HT1080 (cell line): ENCODE measurements around the gene NXPE4. TPM values are rescaled to one million over a fixed set of nuclear protein-coding genes. Genes with fewer than 3 reads are reported as not detected.

Source experiments
- DNase-seq: peaks from one replicate; pipeline ENCODE4 v3.0.0-alpha.2; 2015; ENCODE audit warnings: low read depth
- small RNA-seq: library from RNA; depleted of rRNA; stranded (forward); fragments of <200 nt; gene quantifications from one replicate; pipeline ENCODE3, GENCODE V24; 2014
- total RNA-seq: library from RNA; depleted of rRNA; stranded (reverse); fragments of >200 nt; shearing (Covaris generic); gene quantifications from 2 replicates; pipeline ENCODE4 v1.2.3, GENCODE V29; 2014; rRNA removed

Gene NXPE4
- total RNA-seq, 1 experiment from 2014 or later, result not detected

- DNase-seq, result peak; percentile 77
Observed at GRCh38 chr11:114563077-114563476, 32.5 kb downstream of the NXPE4 start.

GRCh38 chr11:114562166-114562916, 33.2 kb downstream of the NXPE4 start:
- DNase-seq, result no peak

- DNase-seq, result no peak
Observed at GRCh38 chr11:114559425-114560310, 35.9 kb downstream of the NXPE4 start, which contains the start of gene NXPE1. NXPE1 (minus strand) TSS chr11:114559881; CDS start chr11:114551201, 8,680 bp downstream.

- no peak for DNase-seq
Observed at GRCh38 chr11:114556135-114556534, 39.5 kb downstream of the NXPE4 start.

GRCh38 chr11:114553642-114554041, 41.9 kb downstream of the NXPE4 start:
- no peak for DNase-seq

- no peak for DNase-seq
Observed at GRCh38 chr11:114551060-114551459, 44.5 kb downstream of the NXPE4 start.

GRCh38 chr11:114525682-114526081, 69.9 kb downstream of the NXPE4 start:
- no peak for DNase-seq

GRCh38 chr11:114524122-114524521, 71.5 kb downstream of the NXPE4 start:
- no peak for DNase-seq

- DNase-seq, result no peak
Observed at GRCh38 chr11:114522818-114523217, 72.8 kb downstream of the NXPE4 start.

Small RNA genes lying within 50 kb of the gene (small RNA-seq; reads per million reads assigned to genes)
- not detected for gene RF01210

Other genes starting within 250 kb of the NXPE4 start
- gene C11orf71, start 195.3 kb downstream of the NXPE4 start, total RNA-seq, result 4.8 and 6.0 TPM in 2 replicates
- 22.3 and 43.0 TPM in 2 replicates for gene RBM7, start 195.1 kb downstream of the NXPE4 start, total RNA-seq
- gene REXO2, start 156.3 kb downstream of the NXPE4 start, total RNA-seq, result 217 and 231 TPM in 2 replicates
- gene NXPE1, start 35.9 kb downstream of the NXPE4 start, total RNA-seq, result not detected in 2 replicates
- gene NXPE2, start 82.7 kb upstream of the NXPE4 start, total RNA-seq, result not detected in 2 replicates